ENCODE results near the gene CRHR2. TPM values are rescaled to one million over a fixed set of nuclear protein-coding genes. Genes with fewer than 3 reads are reported as not detected.

The CRHR2 gene
- total RNA-seq: 1 to 10 TPM in 1 of 4 donors, not detected in 3; 1.1 TPM

DNA sequence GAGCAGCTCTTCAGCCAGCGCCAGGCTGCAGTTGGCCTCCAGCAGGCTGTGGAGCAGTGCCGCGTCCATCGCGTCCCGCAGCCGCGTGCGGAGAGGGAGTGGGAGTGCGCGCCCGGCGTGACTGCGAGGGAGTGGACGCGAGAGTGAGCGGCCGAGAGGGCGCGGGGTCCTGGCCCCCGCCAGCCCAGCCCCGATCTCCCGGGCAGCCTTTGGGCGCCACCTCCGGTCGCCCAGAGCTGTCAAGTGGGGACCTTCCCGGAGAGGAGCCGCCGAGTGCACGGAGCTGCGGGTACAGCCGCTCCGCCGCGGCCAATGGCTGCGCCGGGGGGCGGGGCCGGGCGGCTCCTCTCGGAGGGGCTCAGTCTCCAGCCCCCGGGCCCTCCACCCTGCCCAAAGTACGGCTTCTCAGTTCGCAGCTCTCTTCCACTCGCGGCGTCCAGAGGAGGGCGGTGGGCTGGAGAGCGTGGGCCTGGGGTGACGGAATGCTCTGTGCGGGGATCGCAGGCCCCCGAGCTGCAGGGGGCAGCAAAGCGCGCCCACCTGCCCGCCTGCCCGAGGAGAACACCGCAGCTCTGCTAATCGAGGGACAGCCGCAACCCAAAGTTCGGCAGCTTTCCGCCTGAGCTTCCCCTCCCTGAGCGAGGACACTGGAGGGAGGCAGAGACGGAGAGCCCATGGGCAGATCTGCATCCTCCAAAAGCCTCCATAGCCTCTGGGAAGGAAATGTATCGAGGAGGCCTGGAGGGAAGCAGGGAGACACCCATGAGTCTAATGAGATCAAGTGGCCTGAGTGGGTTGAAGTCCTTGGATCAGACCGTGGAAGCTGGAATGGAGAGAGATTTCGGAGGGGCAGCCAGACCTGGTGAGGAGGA is at the start of gene CRHR2:
CRHR2 (minus strand) TSS at position 245 of the 872 bp plus-strand sequence; CDS start at position 69, 176 bp downstream.
- no peak for TF ChIP-seq CTCF (IDR thresholded peaks at IDR 0.05; ENCODE audit: low read depth)

DNA sequence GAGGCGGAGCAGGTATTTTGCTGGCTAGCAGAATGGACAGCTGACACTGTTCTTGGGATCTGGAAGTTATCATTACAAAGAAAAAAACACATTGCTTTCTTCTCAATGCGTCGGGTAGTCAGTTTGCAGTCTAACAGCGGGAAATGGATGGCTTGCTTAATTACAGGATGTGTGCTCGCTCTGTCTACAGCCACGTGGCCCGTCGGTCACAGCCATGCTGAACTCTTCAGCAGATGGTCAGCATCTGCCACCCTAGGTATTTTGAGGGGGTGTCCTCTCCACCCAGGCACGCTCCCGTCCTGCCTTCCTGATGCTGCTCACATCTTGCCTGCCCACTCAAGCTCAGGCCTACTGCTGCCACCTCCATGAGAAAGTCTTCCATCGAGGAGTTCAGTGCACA is 49.3 kb upstream of the CRHR2 start:
- no peak for TF ChIP-seq CTCF (IDR thresholded peaks at IDR 0.05; ENCODE audit: low read depth)

DNA sequence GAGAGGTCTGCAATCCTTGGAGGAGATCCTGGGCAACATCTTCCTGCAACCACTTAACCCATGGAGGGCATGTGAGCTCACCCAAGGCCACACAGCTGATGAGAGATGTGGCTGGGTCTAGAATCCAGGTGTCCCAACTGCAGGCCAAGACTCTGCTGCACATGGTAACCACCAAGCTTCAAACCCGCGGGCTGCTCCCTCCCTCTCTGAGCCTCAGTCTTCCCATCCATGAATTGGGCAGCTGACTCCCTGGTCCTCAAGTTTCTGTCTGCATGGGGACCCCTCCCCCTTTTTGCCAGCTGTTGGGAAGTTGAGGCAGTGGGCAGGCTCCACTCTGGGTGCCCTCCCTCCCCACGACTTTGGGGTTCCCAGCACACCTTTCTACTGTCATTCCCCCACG is 48.7 kb upstream of the CRHR2 start:
- no peak for TF ChIP-seq CTCF (IDR thresholded peaks at IDR 0.05; ENCODE audit: low read depth)

DNA sequence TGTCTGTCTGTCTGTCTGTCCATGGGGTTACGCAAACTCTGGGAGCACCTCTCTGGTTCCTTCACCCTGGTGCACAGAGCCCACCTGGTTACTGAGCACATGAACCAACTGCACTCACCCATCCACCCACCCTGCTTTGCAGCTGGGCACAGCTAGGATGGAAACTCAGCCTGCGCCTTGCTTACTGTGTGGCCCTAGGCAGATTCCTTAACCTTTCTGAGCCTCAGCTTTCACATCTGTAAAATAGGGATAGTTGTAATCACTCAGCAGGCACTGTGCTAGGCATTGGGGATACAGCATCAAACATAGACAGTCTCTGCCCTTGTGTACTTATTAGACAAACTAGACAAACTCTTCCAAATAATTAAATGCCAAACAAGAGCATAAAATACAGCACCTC is 47.8 kb upstream of the CRHR2 start:
- no peak for TF ChIP-seq CTCF (IDR thresholded peaks at IDR 0.05; ENCODE audit: low read depth)

- no peak for TF ChIP-seq CTCF (IDR thresholded peaks at IDR 0.05; ENCODE audit: low read depth)
Measured at GRCh38 chr7:30729642-30730041, 47.4 kb upstream of the CRHR2 start.

- TF ChIP-seq CTCF (IDR thresholded peaks at IDR 0.05; ENCODE audit: low read depth): no peak
Measured at GRCh38 chr7:30728591-30729100, 46.4 kb upstream of the CRHR2 start.

GRCh38 chr7:30727061-30727945 is 45.0 kb upstream of the CRHR2 start:
- no peak for TF ChIP-seq CTCF (IDR thresholded peaks at IDR 0.05; ENCODE audit: low read depth)

Measured in subcutaneous adipose tissue (tissue), 4 donors.